ENCODE results near the gene PCDHA5. TPM values are rescaled to one million over a fixed set of nuclear protein-coding genes. Genes with fewer than 3 reads are reported as not detected.
A peak's percentile ranks its signal among the peaks of the same experiment; 100 is the strongest.

Gene PCDHA5
- total RNA-seq, 6 experiments from 2014 or later: not detected

GRCh38 chr5:140868721-140869554, 47.5 kb downstream of the PCDHA5 start, which contains the start of gene PCDHA11:
TSS of gene PCDHA11 (plus strand) at chr5:140868957. CDS start at chr5:140869104, 147 bp downstream.
- Mint-ChIP-seq H3K9me3 (peaks cover 13% of the 10 kb centered on the region), H3K27me3 (ENCODE audit: insufficient read depth) (no peaks in the 10 kb centered on the region), H3K27ac (no peak within 1 kb of the TSS), H3K4me1 (ENCODE audit: low read depth) (no peaks in the 10 kb centered on the region), H3K4me3 (peak within 1 kb of the TSS; percentile 46; the same call in 1 of the 2 replicates), H3K36me3 (ENCODE audit: low read depth) (peaks cover 5% of the 10 kb centered on the region; the same call in 1 of the 2 replicates)
- TF ChIP-seq, protein P1, sequence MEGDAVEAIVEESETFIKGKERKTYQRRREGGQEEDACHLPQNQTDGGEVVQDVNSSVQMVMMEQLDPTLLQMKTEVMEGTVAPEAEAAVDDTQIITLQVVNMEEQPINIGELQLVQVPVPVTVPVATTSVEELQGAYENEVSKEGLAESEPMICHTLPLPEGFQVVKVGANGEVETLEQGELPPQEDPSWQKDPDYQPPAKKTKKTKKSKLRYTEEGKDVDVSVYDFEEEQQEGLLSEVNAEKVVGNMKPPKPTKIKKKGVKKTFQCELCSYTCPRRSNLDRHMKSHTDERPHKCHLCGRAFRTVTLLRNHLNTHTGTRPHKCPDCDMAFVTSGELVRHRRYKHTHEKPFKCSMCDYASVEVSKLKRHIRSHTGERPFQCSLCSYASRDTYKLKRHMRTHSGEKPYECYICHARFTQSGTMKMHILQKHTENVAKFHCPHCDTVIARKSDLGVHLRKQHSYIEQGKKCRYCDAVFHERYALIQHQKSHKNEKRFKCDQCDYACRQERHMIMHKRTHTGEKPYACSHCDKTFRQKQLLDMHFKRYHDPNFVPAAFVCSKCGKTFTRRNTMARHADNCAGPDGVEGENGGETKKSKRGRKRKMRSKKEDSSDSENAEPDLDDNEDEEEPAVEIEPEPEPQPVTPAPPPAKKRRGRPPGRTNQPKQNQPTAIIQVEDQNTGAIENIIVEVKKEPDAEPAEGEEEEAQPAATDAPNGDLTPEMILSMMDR (IDR thresholded peaks at IDR 0.05): no peak
- no peak for DNase-seq

- H3K4me3 Mint-ChIP-seq: no peak overlapping the region; the same call in 1 of the 2 replicates
- no peaks in the 10 kb centered on the region for H3K4me1 Mint-ChIP-seq (ENCODE audit: low read depth)
Measured at GRCh38 chr5:140869555-140869886, 48.1 kb downstream of the PCDHA5 start.

DNA sequence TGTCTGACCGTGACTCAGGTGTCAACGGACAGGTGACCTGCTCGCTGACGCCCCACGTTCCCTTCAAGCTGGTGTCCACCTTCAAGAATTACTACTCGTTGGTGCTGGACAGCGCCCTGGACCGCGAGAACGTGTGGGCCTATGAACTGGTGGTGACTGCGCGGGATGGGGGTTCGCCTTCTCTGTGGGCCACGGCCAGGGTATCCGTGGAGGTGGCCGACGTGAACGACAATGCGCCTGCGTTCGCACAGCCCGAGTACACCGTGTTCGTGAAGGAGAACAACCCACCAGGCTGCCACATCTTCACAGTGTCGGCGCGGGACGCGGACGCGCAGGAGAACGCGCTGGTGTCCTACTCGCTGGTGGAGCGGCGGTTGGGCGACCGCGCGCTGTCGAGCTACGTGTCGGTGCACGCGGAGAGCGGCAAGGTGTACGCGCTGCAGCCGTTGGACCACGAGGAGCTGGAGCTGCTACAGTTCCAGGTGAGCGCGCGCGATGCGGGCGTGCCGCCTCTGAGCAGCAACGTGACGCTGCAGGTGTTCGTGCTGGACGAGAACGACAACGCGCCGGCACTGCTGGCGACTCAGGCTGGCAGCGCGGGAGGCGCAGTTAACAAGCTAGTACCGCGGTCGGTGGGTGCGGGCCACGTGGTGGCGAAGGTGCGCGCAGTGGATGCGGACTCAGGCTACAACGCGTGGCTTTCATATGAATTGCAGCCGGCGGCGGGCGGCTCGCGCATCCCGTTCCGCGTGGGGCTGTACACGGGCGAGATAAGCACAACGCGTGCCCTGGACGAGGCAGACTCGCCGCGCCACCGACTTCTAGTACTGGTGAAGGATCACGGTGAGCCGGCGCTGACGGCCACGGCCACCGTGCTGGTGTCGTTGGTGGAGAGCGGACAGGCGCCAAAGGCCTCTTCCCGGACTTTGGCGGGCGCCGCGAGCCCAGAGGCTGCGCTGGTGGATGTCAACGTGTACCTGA, 49.1 kb downstream of the PCDHA5 start:
- Mint-ChIP-seq H3K36me3 (ENCODE audit: low read depth) (peaks cover 5% of the 10 kb centered on the region; the same call in 1 of the 2 replicates), H3K27ac (no peak overlapping the region), H3K4me3 (no peak overlapping the region), H3K27me3 (ENCODE audit: insufficient read depth) (no peaks in the 10 kb centered on the region), H3K4me1 (ENCODE audit: low read depth) (no peaks in the 10 kb centered on the region), H3K9me3 (peaks cover 20% of the 10 kb centered on the region)
- no peak for DNase-seq
- TF ChIP-seq, protein P1 (IDR thresholded peaks at IDR 0.05): no peak

More at GRCh38 chr5:140869555-140869886, 48.1 kb downstream of the PCDHA5 start:
- TF ChIP-seq, protein P1 (IDR thresholded peaks at IDR 0.05): peak; percentile 26; the same call in 1 of the 2 replicates
- Mint-ChIP-seq H3K9me3 (peaks cover 13% of the 10 kb centered on the region), H3K36me3 (ENCODE audit: low read depth) (peaks cover 5% of the 10 kb centered on the region; the same call in 1 of the 2 replicates), H3K27ac (no peak overlapping the region), H3K27me3 (ENCODE audit: insufficient read depth) (no peaks in the 10 kb centered on the region)
- no peak for DNase-seq

Other genes with a start within 250 kb of the PCDHA5 start
- gene CD14, start 188.4 kb upstream of the PCDHA5 start, total RNA-seq (2021; fragmentation: NEBNext Ultra II Directional; extraction: Animal tissue kit (Norgen Biotek cat#: 25700)): 1 to 10 TPM in 5 of 6 experiments, under 1 TPM in 1; 0.84 to 1.9 (median 1.3) TPM
- 1 to 10 TPM; 3.6 to 7.2 (median 6.1) TPM for gene TMCO6, start 182.2 kb upstream of the PCDHA5 start, total RNA-seq (2021; fragmentation: NEBNext Ultra II Directional; extraction: Animal tissue kit (Norgen Biotek cat#: 25700))
- 10 to 100 TPM; 60.5 to 73.9 (median 67.0) TPM for gene NDUFA2, start 174.0 kb upstream of the PCDHA5 start, total RNA-seq (2021; fragmentation: NEBNext Ultra II Directional; extraction: Animal tissue kit (Norgen Biotek cat#: 25700))
- 100 to 1,000 TPM in 4 of 6 experiments, 10 to 100 TPM in 2; 83.3 to 116 (median 109) TPM for gene IK, start 173.8 kb upstream of the PCDHA5 start, total RNA-seq (2021; fragmentation: NEBNext Ultra II Directional; extraction: Animal tissue kit (Norgen Biotek cat#: 25700))
- 10 to 100 TPM; 23.7 to 28.3 (median 25.8) TPM for gene WDR55, start 156.7 kb upstream of the PCDHA5 start, total RNA-seq (2021; fragmentation: NEBNext Ultra II Directional; extraction: Animal tissue kit (Norgen Biotek cat#: 25700))
- under 1 TPM; 0.26 to 0.59 (median 0.41) TPM for gene DND1, start 148.0 kb upstream of the PCDHA5 start, total RNA-seq (2021; fragmentation: NEBNext Ultra II Directional; extraction: Animal tissue kit (Norgen Biotek cat#: 25700))
- 100 to 1,000 TPM in 1 of 6 experiments, 10 to 100 TPM in 5; 89.1 to 102 (median 96.8) TPM for gene HARS1, start 130.2 kb upstream of the PCDHA5 start, total RNA-seq (2021; fragmentation: NEBNext Ultra II Directional; extraction: Animal tissue kit (Norgen Biotek cat#: 25700))
- 10 to 100 TPM; 22.1 to 23.5 (median 22.9) TPM for gene HARS2, start 130.2 kb upstream of the PCDHA5 start, total RNA-seq (2021; fragmentation: NEBNext Ultra II Directional; extraction: Animal tissue kit (Norgen Biotek cat#: 25700))
- gene ZMAT2, start 121.2 kb upstream of the PCDHA5 start, total RNA-seq (2021; fragmentation: NEBNext Ultra II Directional; extraction: Animal tissue kit (Norgen Biotek cat#: 25700)): 10 to 100 TPM; 59.1 to 68.5 (median 63.8) TPM
- under 1 TPM; 0.09 to 0.22 (median 0.14) TPM for gene PCDHA1, start 35.5 kb upstream of the PCDHA5 start, total RNA-seq (2021; fragmentation: NEBNext Ultra II Directional; extraction: Animal tissue kit (Norgen Biotek cat#: 25700))
- under 1 TPM in 1 of 6 experiments, not detected in 5; 0.13 TPM for gene PCDHA2, start 26.8 kb upstream of the PCDHA5 start, total RNA-seq (2021; fragmentation: NEBNext Ultra II Directional; extraction: Animal tissue kit (Norgen Biotek cat#: 25700))
- gene PCDHA3, start 20.6 kb upstream of the PCDHA5 start, total RNA-seq (2021; fragmentation: NEBNext Ultra II Directional; extraction: Animal tissue kit (Norgen Biotek cat#: 25700)): under 1 TPM in 1 of 6 experiments, not detected in 5; 0.05 TPM
- gene PCDHA4, start 14.5 kb upstream of the PCDHA5 start, total RNA-seq (2021; fragmentation: NEBNext Ultra II Directional; extraction: Animal tissue kit (Norgen Biotek cat#: 25700)): under 1 TPM in 1 of 6 experiments, not detected in 5; 0.05 TPM
- under 1 TPM in 3 of 6 experiments, not detected in 3; 0.07 to 0.09 (median 0.08) TPM for gene PCDHA6, start 6.3 kb downstream of the PCDHA5 start, total RNA-seq (2021; fragmentation: NEBNext Ultra II Directional; extraction: Animal tissue kit (Norgen Biotek cat#: 25700))
- under 1 TPM; 0.09 to 0.26 (median 0.20) TPM for gene PCDHA7, start 12.7 kb downstream of the PCDHA5 start, total RNA-seq (2021; fragmentation: NEBNext Ultra II Directional; extraction: Animal tissue kit (Norgen Biotek cat#: 25700))
- under 1 TPM in 2 of 6 experiments, not detected in 4; 0.05 to 0.12 TPM for gene PCDHA8, start 19.6 kb downstream of the PCDHA5 start, total RNA-seq (2021; fragmentation: NEBNext Ultra II Directional; extraction: Animal tissue kit (Norgen Biotek cat#: 25700))
- under 1 TPM in 1 of 6 experiments, not detected in 5; 0.03 TPM for gene PCDHA9, start 26.8 kb downstream of the PCDHA5 start, total RNA-seq (2021; fragmentation: NEBNext Ultra II Directional; extraction: Animal tissue kit (Norgen Biotek cat#: 25700))
- gene PCDHA10, start 34.3 kb downstream of the PCDHA5 start, total RNA-seq (2021; fragmentation: NEBNext Ultra II Directional; extraction: Animal tissue kit (Norgen Biotek cat#: 25700)): not detected
- under 1 TPM in 4 of 6 experiments, not detected in 2; 0.07 to 0.14 (median 0.11) TPM for gene PCDHA11, start 47.3 kb downstream of the PCDHA5 start, total RNA-seq (2021; fragmentation: NEBNext Ultra II Directional; extraction: Animal tissue kit (Norgen Biotek cat#: 25700))
- gene PCDHA12, start 53.7 kb downstream of the PCDHA5 start, total RNA-seq (2021; fragmentation: NEBNext Ultra II Directional; extraction: Animal tissue kit (Norgen Biotek cat#: 25700)): under 1 TPM in 5 of 6 experiments, not detected in 1; 0.09 to 0.34 (median 0.20) TPM
- not detected for gene PCDHA13, start 60.5 kb downstream of the PCDHA5 start, total RNA-seq (2021; fragmentation: NEBNext Ultra II Directional; extraction: Animal tissue kit (Norgen Biotek cat#: 25700))
- gene PCDHAC1, start 104.7 kb downstream of the PCDHA5 start, total RNA-seq (2021; fragmentation: NEBNext Ultra II Directional; extraction: Animal tissue kit (Norgen Biotek cat#: 25700)): not detected
- not detected for gene PCDHAC2, start 144.9 kb downstream of the PCDHA5 start, total RNA-seq (2021; fragmentation: NEBNext Ultra II Directional; extraction: Animal tissue kit (Norgen Biotek cat#: 25700))
- not detected for gene PCDHB1, start 229.8 kb downstream of the PCDHA5 start, total RNA-seq (2021; fragmentation: NEBNext Ultra II Directional; extraction: Animal tissue kit (Norgen Biotek cat#: 25700))

Data from HFFc6 (cell line).